Activated CD4-positive, CD25-positive, alpha-beta regulatory T cell treated with anti-CD3 and anti-CD28 coated beads, Interleukin-2, amount 50 U/mL, for 16 hours (primary cell): ENCODE results near the gene PARD3.

Experiments used
- DNase-seq: peaks from one replicate; pipeline ENCODE4 v3.0.0-alpha.2; 2020; ENCODE audit warnings: low read depth, low spot score

PARD3 gene

DNA sequence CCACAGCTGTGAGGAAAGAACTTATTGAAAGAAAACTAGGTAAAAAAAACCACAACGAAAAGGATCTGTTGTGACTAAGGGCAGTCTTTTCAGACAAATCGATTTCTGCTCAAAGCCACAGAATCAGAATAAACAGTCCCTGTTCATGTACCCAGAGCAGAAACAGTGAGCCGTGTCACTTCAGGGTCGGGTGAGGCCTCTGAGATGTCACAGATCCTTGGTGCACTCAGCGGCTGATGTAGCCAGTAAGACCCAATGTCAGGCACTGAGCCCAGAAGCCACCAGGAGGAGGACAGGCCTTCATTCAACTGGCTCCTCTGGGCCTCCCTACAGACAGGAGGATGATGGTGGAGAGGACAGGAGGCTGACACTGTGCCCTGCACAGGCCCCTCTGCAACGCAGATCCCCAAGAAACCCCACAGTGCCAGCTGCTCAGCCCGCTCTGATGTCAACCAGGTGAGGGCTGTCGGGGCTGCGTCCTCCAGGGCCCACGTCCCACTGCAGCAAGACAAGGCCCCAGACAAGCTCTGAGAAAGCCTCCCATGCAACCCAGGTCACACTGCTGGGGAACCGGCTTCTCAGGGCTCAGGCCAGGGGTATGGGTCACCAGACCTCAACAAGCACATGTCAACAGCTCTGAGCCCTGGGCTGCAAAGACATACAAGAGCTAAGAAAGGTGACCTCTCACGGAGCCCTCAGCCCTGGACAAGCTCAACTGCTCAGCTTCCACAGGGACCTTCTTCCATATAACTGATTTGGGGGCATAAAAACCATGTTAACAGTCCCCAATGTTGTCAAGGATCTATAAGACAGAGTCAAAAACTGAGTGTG is 190.6 kb downstream of the PARD3 start:
- no peak for DNase-seq

DNA sequence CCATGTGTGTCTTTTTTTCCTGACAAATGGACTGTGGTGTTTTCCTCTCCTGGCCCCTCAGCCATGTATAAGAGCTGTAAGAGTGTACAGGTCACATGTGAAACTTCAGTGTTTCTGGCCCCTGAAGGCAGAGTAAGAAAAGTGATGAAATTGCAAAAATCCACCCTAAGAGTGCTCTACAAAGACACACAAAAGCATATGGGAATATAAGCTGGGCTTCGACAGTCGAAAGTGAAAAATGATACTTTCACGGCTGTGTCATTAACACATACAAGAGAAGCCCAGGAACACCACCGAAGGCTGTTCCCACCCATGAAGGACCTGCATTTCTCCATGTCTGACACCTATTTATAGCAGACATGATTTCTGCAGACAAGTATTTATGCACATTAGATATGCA is 192.2 kb downstream of the PARD3 start:
- DNase-seq = no peak

DNA sequence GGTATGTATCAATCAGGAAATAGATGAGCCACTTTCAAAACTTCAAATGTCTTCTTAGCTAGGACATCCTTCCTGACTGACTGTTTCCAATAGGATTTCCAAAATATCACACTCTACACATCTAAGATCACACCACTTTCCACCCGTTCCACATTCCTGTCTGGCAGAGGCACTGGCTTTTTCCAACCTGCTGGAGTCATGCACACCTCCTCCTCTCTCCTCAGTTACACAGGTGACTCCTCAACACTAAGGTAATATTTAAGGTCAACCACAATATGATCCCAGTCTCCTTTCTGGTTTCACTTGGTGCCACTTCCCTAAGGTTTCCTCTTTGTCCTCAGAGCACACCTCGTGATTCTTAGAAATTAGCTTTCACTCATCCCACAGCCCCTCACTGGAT is 196.5 kb downstream of the PARD3 start:
- DNase-seq = no peak

DNA sequence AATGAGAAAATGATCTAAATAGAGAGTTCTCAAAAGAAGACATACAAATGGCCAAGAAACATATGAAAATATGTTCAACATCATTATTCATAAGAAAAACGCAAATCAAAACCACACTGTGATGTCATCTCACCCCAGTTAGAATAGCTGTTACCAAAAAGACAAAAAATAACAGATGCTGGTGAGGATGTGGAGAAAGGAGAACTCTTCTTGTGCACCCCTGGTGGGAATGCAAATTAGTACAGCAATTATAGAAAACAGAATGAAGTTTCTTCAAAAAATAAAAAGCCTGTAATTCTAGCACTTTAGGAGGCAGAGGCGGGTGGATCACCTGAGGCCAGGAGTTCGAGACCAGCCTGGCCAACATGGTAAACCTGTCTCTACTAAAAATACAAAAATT is 199.3 kb downstream of the PARD3 start:
- DNase-seq = no peak

DNA sequence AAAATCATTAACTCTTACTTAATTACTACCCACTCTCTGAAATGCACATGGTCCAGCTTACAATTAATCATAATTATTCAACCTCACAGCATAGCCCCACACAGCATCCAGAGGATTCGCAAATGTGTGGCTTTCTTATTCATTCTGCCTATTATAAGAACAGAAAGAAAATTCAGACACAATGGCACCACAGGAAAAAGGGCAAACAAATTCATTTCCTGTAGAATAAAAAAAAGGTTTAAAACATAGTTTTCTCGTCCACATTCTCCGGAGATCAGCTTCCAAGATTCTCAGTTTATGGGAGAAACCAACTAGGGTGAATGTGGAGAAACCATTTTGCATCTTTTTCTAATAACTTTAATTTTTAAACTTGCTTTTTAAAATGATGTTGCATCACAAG is 201.6 kb downstream of the PARD3 start:
- no peak for DNase-seq

DNA sequence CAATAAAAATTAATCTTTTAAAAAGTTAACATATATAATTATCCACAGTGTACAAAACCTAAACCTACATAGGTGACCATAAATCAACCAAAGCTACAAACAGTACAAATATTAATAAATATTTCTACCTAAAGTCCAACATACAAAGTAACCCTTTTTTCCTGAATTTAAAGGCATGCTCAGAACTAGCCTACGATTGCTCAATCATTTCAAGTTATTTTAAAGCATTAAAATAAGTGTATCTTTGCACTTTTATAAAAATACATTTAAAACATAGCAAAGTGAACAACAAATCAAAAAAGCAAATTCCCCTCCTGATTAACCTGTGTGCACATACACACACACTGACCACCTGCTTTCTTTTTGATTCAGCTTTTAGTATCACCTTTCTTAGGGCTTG is 202.2 kb downstream of the PARD3 start:
- no peak for DNase-seq

DNA sequence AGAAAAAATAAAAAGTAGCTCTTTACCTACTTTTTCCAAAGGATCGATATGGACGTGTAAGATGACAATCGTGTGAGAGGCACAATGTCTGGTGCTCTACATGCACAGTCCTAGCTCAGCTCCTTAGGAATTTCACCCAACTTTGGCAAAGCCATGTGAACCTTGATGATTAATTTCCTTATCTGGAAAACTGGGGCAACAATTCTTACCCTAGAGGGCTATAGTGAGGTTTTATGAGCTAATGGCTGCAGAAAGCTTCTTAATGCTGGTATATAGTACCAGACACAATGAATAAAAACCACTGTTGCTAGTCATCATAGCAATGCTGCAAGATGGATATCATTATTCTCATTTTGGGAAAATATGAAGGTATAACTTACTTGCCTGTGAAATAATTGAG is 202.7 kb downstream of the PARD3 start:
- no peak for DNase-seq

DNA sequence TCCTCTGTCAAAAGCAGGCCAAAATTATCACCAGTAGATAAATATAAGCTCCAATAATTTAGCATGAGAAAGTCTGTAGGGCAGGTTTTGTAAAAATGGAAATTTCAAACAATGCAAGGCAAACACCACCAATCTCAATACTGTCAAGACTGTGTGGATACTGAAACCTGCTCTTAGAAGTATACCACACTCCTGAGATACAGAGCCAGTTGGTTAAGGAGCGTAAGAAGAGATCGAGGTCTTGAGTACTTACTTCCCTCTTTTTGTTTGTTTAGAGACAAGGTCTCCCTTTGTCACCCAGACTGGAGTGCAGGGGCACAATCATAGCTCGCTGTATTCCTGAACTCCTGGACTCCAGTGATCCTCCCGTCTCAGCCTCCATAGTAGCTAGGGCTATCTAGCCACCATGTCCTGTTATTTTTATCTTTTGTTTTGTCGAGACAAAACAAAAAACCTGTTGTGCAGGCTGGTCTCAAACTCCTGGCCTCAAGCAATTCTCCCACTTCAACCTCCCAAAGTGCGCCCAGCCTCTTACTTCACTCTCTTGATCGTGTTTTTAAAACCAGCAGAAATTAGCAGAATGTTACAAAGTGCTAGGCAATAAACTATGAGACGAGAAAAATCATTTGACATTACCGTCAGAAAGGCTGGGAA is 205.7 kb downstream of the PARD3 start:
- DNase-seq = no peak

DNA sequence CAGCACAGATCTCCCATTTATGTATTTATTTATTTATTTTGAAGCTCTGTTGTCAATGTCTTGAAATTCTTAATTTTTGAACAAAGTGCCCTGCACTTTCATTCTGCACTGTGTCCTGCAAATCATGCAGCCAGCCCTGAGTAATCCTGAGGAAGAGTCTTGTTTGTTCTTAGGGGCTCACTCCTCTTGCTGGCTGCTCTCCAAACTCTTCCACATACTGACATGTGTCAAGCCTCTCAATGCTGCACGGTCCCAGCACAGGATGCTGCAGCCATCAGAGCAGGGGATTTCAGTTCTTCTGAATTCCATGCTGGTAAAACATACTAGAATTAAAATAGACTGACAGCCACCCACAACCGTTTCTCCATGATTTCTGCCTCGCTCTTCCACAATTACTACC is 207.2 kb downstream of the PARD3 start:
- no peak for DNase-seq

DNA sequence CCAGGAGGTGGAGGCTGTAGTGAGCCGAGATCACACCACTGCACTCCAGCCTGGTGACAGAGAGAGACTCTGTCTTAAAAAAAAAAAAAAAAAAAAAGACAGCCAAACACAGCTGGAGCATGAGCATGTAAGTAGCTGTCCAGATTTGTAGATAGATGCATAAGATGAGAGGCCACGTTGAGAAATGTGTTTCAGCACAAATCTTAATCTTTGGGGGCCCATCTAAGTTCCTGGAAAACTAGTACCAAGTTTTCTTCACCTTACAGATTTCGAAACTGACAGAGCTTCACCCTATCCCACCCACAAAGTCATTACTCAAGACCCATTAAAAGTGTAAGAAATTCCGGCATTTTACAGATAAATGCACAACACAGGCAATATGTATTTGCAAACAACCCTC is 208.2 kb downstream of the PARD3 start:
- DNase-seq = no peak

DNA sequence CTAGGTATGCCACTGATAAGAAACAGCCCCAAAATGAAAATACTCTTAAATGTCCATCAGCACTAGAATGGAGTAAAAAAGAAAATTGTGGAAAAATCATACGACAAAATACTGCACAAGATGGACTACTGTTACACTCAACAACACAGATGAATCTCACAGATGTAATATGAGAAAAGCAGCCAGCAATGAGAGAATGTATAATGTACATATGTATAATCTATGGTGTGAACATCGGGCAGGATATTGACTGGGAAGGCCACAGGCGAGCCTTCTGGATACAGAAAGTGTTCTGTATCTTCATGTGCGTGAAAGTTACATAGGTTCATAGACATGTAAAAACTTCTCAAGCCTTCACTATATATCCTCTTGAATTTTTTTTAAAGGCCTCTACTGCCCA is 212.6 kb downstream of the PARD3 start:
- no peak for DNase-seq

DNA sequence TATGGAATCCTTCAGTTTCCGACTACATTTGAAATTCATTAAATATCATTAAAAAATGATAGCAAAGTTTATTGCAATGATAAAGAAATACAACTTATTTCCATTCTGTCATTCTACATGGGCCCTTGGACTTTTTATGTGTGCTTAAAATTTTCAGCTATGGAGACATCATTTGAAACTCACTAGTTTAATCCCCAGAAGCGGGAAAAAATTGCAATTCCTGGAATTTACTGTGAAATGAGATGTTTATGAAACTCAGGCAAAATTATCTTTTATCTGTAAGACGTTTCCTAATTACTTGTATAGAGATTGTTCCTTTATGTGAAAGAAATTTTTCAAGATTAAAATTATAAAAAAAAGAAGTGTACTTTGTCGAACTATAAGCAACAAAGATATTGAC is 213.4 kb downstream of the PARD3 start:
- no peak for DNase-seq

DNA sequence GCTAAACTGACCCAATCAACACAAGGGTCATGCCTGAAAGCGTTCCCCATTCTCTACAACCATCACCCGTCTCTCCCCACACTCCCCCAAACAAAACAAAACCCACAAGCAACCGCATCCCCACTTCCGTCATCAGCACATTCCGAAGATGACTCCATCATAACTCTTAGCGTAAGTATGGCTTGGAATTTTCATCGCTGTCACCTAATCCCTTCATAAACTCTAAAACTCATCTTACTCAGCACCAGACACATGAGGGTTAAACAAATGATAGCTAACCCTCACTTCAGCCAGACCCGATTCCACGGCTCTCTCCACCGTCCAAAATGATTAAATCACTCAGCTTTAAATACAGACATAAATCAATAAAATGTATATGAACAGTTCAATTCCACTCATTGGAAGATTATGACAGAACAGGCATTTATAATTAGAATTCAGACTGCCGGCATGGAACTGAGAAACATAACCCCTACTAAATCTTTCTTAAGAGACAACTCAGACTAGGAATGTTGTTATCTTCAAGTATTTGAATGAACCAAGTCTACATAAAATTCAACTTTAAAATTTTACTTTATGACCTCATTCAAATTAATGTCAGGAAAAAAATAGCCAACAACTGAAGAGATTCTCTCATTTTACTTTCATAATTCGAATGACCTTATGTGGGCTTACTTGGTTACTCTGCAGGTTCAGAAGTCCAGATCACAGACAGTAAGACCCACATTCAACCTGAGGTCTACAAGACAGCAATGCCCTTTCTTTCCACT is 215.9 kb downstream of the PARD3 start:
- DNase-seq = no peak

DNA sequence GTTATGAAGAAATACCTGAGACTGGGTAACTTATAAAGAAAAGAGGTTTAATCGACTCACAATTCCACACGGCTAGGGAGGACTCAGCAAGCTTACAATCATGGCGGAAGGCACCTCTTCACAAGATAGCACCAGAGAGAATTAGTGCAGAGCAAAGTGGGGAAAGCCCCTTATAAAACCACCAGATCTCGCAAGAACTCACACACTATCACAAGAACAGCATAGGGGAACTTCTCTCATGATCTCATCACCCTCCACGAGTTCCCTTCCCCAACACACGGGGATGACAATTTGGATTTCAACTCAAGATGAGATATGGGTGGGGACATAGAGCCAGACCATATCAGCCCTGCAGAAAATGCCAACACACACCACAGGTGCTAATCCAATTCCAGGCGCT is 218.7 kb downstream of the PARD3 start:
- no peak for DNase-seq

DNA sequence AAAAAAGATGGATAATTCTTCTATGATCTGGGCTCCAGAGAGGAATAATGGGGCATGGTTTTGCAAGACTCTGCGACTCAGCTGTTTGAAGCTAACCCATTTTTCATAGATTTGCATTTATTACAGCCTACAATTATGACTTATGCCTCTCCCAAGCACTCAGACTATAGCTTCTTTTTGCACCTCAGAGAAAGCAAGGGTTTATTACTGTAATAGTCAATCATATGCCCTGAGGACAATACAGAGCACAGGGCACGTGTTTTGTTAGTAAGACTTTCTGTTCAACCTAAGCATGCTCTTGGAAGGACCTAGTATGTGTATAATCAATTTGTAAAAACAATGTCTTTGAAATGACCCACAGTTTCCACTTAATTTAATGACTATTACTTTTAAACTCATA is 221.2 kb downstream of the PARD3 start:
- no peak for DNase-seq

DNA sequence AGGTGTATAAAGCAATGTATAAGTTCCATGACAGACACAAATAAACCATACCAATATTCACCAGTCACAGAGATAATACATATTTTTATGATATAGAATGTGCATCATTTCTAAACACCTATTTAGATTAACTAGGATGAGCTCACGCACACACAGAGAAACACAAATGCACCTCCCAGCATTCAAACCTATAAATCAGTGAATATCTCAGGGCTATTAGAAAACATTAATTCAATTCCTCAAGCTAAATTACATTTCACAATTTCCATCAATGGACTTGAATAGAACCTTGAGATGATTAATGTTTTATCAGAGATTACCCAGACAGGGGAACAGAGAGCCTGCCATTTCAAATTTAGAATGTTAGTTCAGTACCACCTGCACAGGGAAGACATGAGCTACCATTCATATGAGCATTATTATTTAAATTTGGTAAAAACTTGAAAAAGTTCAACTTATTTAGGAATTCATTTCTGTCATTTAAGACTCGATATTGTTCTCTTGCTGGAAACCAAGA is 221.7 kb downstream of the PARD3 start:
- no peak for DNase-seq

DNA sequence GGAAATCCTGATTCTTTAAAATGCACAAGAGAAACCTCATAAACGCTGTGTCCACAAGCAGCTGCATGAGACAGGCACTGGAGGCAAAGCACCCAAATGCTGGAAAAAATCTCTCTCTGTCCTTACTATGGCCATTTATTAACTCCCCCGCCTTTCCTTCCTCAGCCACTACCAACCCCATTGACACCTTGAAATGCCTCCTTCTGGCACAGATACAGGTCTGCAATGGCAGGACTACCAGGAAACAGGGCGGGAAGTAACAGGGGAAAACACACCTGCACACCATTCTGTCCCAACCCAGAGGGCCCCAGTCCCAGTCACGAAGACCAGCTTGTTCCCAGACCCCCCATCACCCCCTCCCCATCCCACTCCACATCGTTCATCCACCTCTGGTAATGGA is 224.3 kb downstream of the PARD3 start:
- DNase-seq = no peak

DNA sequence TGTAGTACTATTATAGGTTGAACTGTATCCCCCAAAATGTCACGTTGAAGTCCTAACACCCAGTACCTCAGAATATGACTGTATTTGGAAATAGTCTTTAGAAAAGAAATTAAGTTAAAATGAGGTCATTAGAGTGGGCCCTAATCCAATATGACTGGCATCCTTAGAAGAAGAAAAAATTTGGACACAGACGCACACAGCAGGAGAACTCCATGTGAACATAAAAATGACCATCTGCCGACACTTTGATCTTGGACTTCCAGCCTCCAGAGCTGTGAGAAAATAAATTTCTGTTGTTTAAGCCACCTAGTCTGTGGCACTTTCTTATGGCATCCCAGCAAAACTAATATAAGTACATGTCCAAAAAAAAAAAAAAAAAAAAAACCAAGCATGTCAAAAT is 225.8 kb downstream of the PARD3 start:
- no peak for DNase-seq

DNA sequence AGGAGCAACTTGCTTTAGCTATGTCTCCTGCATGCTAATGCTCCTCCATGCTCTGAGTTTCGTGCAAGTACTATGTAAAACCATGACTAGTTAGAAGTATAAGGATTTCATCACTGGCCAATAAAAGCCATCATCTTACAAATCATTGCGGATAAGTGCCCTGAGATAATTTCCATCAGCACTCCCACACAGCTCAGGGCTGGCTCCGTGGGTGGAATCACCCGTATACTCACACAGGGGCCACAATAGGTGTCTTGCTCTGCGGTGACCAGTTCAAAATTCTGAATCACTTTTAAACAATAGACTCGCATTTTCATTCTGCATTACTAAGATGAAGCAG is 227.4 kb downstream of the PARD3 start:
- DNase-seq = no peak

DNA sequence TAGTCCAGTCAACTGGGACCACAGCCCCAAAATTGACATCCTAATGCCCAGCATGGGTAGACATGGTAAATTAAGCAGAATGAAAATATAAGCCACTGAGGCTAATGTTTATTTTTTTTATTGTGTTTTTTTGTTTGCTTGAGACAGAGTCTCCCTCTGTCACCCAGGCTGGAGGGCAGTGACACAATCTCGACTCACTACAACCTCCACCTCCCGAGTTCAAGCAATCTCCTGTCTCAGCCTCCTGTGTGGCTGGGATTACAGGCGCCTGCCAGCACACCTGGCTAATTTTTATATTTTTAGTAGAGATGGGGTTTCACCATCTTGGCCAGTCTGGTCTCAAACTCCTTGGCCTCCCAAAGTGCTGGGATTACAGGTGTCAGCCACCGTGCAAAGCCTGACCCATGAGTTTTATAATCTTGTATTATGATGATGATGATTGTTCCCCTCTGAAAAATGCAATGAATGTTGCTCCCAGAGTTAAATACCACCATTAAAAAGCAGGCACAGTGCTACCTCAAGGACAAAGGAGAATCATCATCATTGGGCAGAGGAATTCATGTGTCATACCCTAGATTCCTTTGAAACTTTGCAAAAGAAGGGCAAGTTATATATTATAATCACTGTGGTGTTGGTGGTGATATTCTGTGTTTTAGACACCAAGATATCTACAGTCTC is 228.0 kb downstream of the PARD3 start:
- DNase-seq = no peak

DNA sequence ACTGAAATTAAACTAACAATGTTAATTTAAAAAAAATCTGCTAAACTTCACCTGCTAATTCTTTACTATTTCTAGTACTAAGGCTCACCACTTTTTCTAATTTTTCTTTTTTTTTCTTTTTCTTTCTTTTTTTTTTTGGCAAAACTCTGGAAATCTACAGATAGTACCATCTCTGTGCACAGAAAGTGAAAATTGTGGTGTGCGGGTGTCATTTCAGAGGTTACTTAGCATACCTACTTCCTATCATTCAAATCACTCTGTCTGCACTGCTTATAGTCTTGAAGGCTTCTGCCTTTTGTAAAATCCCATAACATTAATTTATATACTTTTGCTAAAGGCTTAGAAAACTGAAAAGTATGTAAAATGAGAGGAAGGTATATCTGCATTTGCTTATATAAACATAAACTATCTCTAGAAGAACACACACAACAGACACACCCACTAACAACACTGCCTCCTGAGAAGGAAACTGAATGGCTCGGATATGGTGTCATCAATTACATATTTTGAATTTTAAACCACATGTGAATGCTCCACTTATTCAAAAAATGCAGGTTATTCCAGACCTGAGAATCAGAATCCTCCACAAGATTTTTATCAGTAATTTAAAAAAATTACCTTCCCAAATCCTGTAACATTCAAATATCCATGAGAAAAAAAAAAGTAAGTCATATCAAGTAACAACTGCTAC is 229.5 kb downstream of the PARD3 start:
- DNase-seq = no peak
